GM12872 (cell line): ENCODE data around the gene SYNDIG1L.

ENCODE experiments used
- TF ChIP-seq, protein P1 (sequence below): IDR thresholded peaks from 3 replicates; pipeline ENCODE4 v1.5.1; 2011; ENCODE audit warnings: low read depth, mild to moderate bottlenecking, low read length, moderate library complexity; ENCODE audit not compliant: insufficient read depth

The SYNDIG1L gene

GRCh38 chr14:74417611-74418010, 8.4 kb downstream of the SYNDIG1L start:
- TF ChIP-seq, protein P1, sequence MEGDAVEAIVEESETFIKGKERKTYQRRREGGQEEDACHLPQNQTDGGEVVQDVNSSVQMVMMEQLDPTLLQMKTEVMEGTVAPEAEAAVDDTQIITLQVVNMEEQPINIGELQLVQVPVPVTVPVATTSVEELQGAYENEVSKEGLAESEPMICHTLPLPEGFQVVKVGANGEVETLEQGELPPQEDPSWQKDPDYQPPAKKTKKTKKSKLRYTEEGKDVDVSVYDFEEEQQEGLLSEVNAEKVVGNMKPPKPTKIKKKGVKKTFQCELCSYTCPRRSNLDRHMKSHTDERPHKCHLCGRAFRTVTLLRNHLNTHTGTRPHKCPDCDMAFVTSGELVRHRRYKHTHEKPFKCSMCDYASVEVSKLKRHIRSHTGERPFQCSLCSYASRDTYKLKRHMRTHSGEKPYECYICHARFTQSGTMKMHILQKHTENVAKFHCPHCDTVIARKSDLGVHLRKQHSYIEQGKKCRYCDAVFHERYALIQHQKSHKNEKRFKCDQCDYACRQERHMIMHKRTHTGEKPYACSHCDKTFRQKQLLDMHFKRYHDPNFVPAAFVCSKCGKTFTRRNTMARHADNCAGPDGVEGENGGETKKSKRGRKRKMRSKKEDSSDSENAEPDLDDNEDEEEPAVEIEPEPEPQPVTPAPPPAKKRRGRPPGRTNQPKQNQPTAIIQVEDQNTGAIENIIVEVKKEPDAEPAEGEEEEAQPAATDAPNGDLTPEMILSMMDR = no peak

GRCh38 chr14:74417201-74417600, 8.8 kb downstream of the SYNDIG1L start:
- TF ChIP-seq, protein P1 = no peak

GRCh38 chr14:74415115-74415437, 10.9 kb downstream of the SYNDIG1L start:
- TF ChIP-seq, protein P1 = no peak

- TF ChIP-seq, protein P1 = no peak
Observed at GRCh38 chr14:74414403-74415114, 11.5 kb downstream of the SYNDIG1L start.

DNA sequence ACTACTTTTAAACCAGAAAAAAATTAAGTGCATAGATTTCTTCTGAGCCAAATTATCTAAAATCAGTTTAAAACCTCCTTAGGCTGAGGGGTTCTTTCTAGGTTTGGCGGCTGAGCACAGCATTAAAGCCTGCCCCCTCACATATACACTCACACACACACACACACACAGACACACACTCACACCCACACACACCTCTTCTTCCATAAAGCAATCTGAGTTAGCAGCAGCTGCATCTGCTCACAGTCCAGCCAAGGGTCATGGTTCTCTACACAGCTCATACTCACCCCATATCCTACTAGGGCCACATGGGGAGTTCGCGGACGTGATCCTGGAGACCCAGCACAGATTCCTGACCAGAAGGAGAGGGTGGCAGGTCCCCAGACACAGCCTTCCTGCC, 12.4 kb downstream of the SYNDIG1L start:
- TF ChIP-seq, protein P1 = no peak

- TF ChIP-seq, protein P1 = no peak
Observed at GRCh38 chr14:74412753-74413152, 13.3 kb downstream of the SYNDIG1L start.

- TF ChIP-seq, protein P1 = no peak
Observed at GRCh38 chr14:74411671-74412070, 14.3 kb downstream of the SYNDIG1L start.
